Glomerular visceral epithelial cell (primary cell): ENCODE results near the gene SP3.

Experiments used
- DNase-seq: peaks from one replicate; pipeline ENCODE4 v3.0.0-alpha.2; 2016; ENCODE audit errors: extremely low spot score

Gene SP3

GRCh38 chr2:173965372-173966025 is at the start of gene SP3:
Gene SP3, minus strand, starts transcription at chr2:173965373. Its CDS starts 202 bp downstream, at chr2:173965171.
- peak; percentile 99 for DNase-seq

GRCh38 chr2:174014699-174015070 is 49.5 kb upstream of the SP3 start:
- no peak for DNase-seq

- DNase-seq = no peak
These were observed 49.0 kb upstream of the SP3 start for GRCh38 chr2:174014011-174014698.

- no peak for DNase-seq
These were observed 48.2 kb upstream of the SP3 start for GRCh38 chr2:174013315-174013751.

- no peak for DNase-seq
These were observed 47.5 kb upstream of the SP3 start for GRCh38 chr2:174012347-174013314.

- DNase-seq = no peak
These were observed 46.6 kb upstream of the SP3 start for GRCh38 chr2:174011796-174012195.

GRCh38 chr2:174011173-174011572 is 46.0 kb upstream of the SP3 start:
- no peak for DNase-seq

GRCh38 chr2:174009488-174010223 is 44.5 kb upstream of the SP3 start:
- DNase-seq = no peak

GRCh38 chr2:174008720-174009119 is 43.5 kb upstream of the SP3 start:
- no peak for DNase-seq

- DNase-seq = no peak
These were observed 41.8 kb upstream of the SP3 start for GRCh38 chr2:174007010-174007409.

GRCh38 chr2:174005801-174006419 is 40.7 kb upstream of the SP3 start:
- DNase-seq = no peak

- DNase-seq = peak; percentile 62
These were observed 39.9 kb upstream of the SP3 start for GRCh38 chr2:174004905-174005605.

GRCh38 chr2:174003720-174004695 is 38.8 kb upstream of the SP3 start:
- no peak for DNase-seq

GRCh38 chr2:174002679-174003078 is 37.5 kb upstream of the SP3 start:
- no peak for DNase-seq

- no peak for DNase-seq
These were observed 35.9 kb upstream of the SP3 start for GRCh38 chr2:174001107-174001506.

- DNase-seq = no peak
These were observed 34.6 kb upstream of the SP3 start for GRCh38 chr2:173999724-174000123.

- no peak for DNase-seq
These were observed 34.1 kb upstream of the SP3 start for GRCh38 chr2:173999272-173999671.

GRCh38 chr2:173998386-173998785 is 33.2 kb upstream of the SP3 start:
- DNase-seq = no peak

- DNase-seq = no peak
These were observed 32.6 kb upstream of the SP3 start for GRCh38 chr2:173997753-173998152.
